CD4-positive, alpha-beta T cell treated with Interleukin-15 for 4 hours (primary cell): Measurements from ENCODE around the gene AP3S2.
"Not testable (repeated sequence)": the region's sequence is repeated elsewhere in the genome, so short reads cannot be mapped to it uniquely, and the experiment has no call there.

Experiments used
- DNase-seq: peaks from one replicate; pipeline ENCODE4 v3.0.0-alpha.2; 2020; ENCODE audit warnings: low spot score

AP3S2 gene

GRCh38 chr15:89893696-89894447, at the start of gene AP3S2:
TSS of gene AP3S2 (minus strand) at chr15:89893994. CDS start at chr15:89893949, 45 bp downstream.
- peak; percentile 91 for DNase-seq

GRCh38 chr15:89939910-89940309, 46.1 kb upstream of the AP3S2 start:
- no peak for DNase-seq

- not testable (repeated sequence) for DNase-seq
These were observed 45.6 kb upstream of the AP3S2 start for GRCh38 chr15:89939377-89939776.

- no peak for DNase-seq
These were observed 43.9 kb upstream of the AP3S2 start for GRCh38 chr15:89937365-89938350.

- no peak for DNase-seq
These were observed 43.0 kb upstream of the AP3S2 start for GRCh38 chr15:89936786-89937265.

GRCh38 chr15:89936051-89936785, 42.4 kb upstream of the AP3S2 start:
- peak; percentile 27 for DNase-seq

GRCh38 chr15:89932880-89933279, 39.1 kb upstream of the AP3S2 start:
- no peak for DNase-seq

- no peak for DNase-seq
These were observed 34.6 kb upstream of the AP3S2 start for GRCh38 chr15:89928421-89928820.

GRCh38 chr15:89926158-89926557, 32.4 kb upstream of the AP3S2 start:
- DNase-seq, result no peak

GRCh38 chr15:89917442-89918101, 23.8 kb upstream of the AP3S2 start:
- DNase-seq, result no peak

GRCh38 chr15:89916660-89917059, 22.9 kb upstream of the AP3S2 start:
- no peak for DNase-seq

GRCh38 chr15:89912674-89913396, 19.0 kb upstream of the AP3S2 start, which contains the start of gene ARPIN:
TSS of gene ARPIN (minus strand) at chr15:89912952. CDS start at chr15:89912835, 117 bp downstream.
- no peak for DNase-seq

- no peak for DNase-seq
These were observed 18.4 kb upstream of the AP3S2 start for GRCh38 chr15:89912145-89912673.

- DNase-seq, result no peak
These were observed 17.3 kb upstream of the AP3S2 start for GRCh38 chr15:89910891-89911626.

- DNase-seq, result no peak
These were observed 15.8 kb upstream of the AP3S2 start for GRCh38 chr15:89909611-89910010.

- no peak for DNase-seq
These were observed 14.4 kb upstream of the AP3S2 start for GRCh38 chr15:89908226-89908625.

- DNase-seq, result no peak
These were observed 13.5 kb upstream of the AP3S2 start for GRCh38 chr15:89907289-89907688.

- no peak for DNase-seq
These were observed 12.1 kb upstream of the AP3S2 start for GRCh38 chr15:89905846-89906378.

- no peak for DNase-seq
These were observed 10.7 kb upstream of the AP3S2 start for GRCh38 chr15:89904519-89904918.

- DNase-seq, result no peak
These were observed 10.0 kb upstream of the AP3S2 start for GRCh38 chr15:89903858-89904130.
